ENCODE measurements around the gene GPRC5A.

GPRC5A gene

DNA sequence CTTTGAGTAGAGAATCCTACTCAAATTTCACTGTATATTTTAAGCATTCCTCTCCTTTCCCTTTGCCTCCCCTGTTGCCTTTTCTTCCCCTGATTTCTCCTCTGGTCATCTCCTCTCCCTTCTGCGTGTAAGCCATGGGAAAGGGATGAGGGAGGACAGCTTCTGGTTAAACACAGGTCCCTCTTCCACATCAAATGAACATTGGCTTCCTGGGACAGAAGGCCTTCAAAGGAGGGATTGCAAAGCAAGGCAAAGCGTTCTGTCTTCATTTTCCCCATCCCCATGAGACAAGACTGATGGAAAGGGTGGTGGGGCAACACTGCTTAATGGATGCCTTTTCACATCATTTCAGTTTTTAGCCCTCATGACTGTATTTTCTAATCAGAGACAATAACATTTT, 26.2 kb downstream of the GPRC5A start:
- TF ChIP-seq, protein P1, sequence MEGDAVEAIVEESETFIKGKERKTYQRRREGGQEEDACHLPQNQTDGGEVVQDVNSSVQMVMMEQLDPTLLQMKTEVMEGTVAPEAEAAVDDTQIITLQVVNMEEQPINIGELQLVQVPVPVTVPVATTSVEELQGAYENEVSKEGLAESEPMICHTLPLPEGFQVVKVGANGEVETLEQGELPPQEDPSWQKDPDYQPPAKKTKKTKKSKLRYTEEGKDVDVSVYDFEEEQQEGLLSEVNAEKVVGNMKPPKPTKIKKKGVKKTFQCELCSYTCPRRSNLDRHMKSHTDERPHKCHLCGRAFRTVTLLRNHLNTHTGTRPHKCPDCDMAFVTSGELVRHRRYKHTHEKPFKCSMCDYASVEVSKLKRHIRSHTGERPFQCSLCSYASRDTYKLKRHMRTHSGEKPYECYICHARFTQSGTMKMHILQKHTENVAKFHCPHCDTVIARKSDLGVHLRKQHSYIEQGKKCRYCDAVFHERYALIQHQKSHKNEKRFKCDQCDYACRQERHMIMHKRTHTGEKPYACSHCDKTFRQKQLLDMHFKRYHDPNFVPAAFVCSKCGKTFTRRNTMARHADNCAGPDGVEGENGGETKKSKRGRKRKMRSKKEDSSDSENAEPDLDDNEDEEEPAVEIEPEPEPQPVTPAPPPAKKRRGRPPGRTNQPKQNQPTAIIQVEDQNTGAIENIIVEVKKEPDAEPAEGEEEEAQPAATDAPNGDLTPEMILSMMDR (IDR thresholded peaks at IDR 0.05; ENCODE audit: low read depth, low read length, missing control alignments): no peak
- Histone ChIP-seq H3K36me3 (replicated peaks) (peaks cover 74% of the 10 kb centered on the region), H3K27ac (no peak overlapping the region), H3K4me3 (ENCODE audit: low read depth, low read length) (no peak overlapping the region), H3K27me3 (replicated peaks) (no peaks in the 10 kb centered on the region)
- in situ Hi-C loops (cut with HindIII; ENCODE audit: low pct_ligation_motif_present, low sequenced_read_pairs): no loop called here
- DNase-seq: no peak

DNA sequence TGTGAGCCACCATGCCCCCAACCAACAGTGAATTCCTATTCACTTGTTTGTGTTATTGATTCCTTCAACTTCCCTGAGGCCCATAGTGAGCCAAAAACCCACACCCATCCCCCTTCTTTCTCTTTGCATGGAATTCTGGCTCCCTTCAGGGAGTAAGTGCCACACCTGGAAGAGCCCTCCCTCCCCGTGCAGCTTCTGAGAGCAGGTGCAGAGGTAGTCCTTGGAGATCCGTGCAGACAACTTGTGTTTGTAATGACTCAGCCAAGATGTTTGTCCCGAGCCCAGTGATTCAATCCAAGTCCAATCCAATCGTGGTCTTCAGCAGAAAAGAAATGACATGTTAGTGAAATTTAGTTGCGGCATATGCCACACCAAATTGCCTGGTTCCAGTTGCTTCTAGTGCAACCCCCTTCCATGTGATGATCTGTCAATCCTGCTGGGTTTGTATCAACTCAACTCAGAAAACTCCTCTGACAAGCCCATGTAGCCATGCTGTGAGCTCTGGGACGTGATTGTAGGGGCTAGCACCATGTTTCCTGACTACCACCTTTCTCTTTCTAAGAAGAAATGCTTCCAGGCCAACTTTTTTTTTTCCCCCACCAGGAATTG, 27.5 kb downstream of the GPRC5A start:
- peak overlapping the region; percentile 23 for H3K27ac ChIP-seq
- no peaks in the 10 kb centered on the region for H3K27me3 ChIP-seq (replicated peaks)
- no peak for DNase-seq
- in situ Hi-C loops (cut with HindIII; ENCODE audit: low pct_ligation_motif_present, low sequenced_read_pairs): no loop called here
- H3K36me3 ChIP-seq (replicated peaks): peaks cover 62% of the 10 kb centered on the region
- TF ChIP-seq, protein P1 (IDR thresholded peaks at IDR 0.05; ENCODE audit: low read depth, low read length, missing control alignments): no peak
- no peak overlapping the region for H3K4me3 ChIP-seq (ENCODE audit: low read depth, low read length)

DNA sequence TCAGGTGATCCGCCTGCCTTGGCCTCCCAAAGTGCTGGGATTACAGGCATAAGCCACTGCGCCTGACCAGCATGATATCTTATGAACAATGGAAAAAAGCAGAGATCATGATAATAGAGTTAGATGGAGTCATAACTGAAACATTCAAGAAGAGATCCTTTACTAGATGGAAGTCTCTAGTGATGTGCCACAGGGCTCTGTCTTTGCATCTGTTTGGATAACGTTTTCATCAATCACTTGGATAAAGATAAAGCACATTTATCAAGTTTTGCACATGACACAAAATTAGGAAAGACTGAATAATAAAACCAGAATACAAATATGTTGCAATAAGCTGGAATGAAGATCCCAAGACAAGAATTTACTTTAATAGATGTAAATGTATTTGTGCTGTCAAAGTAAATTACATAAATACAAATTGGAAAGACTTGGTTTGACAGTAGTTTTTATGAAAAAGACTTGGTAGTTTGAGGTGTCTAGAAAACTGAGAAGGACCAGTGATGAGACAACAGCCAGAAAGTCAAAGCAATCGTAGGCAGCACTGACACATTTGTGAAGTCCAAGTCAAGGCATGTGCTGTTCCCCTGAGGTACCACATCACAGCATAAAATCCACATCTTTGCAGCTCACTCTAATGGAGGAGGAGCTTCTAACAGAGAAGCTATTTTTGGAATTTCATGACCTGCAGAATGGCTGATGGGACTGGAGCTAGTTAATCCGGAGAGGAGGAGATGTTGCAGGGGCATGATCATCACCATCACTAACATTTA, 28.5 kb downstream of the GPRC5A start:
- Histone ChIP-seq H3K36me3 (replicated peaks) (peaks cover 57% of the 10 kb centered on the region), H3K4me3 (ENCODE audit: low read depth, low read length) (no peak overlapping the region), H3K27ac (no peak overlapping the region), H3K27me3 (replicated peaks) (no peaks in the 10 kb centered on the region)
- TF ChIP-seq, protein P1 (IDR thresholded peaks at IDR 0.05; ENCODE audit: low read depth, low read length, missing control alignments): no peak
- no peak for DNase-seq
- in situ Hi-C loops (cut with HindIII; ENCODE audit: low pct_ligation_motif_present, low sequenced_read_pairs): no loop called here

DNA sequence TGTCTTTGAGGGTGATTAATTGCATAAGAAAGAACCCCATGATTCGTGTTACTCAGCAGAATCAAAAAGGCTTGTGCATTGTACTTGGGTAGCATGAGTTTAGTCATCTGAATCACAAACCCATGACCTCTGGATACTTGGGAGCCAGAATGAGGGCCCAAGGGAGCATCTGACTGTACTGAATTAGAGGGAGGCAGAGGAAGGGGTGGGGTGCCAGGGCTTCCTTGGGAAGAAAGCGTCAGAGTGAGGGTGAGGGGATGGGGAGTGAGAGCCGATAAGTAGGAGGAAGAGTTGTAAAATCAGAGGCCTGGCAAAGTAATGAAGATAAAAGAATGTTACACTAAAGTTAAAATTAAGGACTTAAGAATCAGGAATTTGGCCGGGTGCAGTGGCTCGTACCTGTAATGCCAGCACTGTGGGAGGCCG, 30.8 kb downstream of the GPRC5A start:
- H3K36me3 ChIP-seq (replicated peaks): peaks cover 34% of the 10 kb centered on the region
- in situ Hi-C loops (cut with HindIII; ENCODE audit: low pct_ligation_motif_present, low sequenced_read_pairs): no loop called here
- TF ChIP-seq, protein P1 (IDR thresholded peaks at IDR 0.05; ENCODE audit: low read depth, low read length, missing control alignments): no peak
- H3K27ac ChIP-seq: peak overlapping the region; percentile 41
- no peaks in the 10 kb centered on the region for H3K27me3 ChIP-seq (replicated peaks)
- no peak overlapping the region for H3K4me3 ChIP-seq (ENCODE audit: low read depth, low read length)
- peak; percentile 76 for DNase-seq

DNA sequence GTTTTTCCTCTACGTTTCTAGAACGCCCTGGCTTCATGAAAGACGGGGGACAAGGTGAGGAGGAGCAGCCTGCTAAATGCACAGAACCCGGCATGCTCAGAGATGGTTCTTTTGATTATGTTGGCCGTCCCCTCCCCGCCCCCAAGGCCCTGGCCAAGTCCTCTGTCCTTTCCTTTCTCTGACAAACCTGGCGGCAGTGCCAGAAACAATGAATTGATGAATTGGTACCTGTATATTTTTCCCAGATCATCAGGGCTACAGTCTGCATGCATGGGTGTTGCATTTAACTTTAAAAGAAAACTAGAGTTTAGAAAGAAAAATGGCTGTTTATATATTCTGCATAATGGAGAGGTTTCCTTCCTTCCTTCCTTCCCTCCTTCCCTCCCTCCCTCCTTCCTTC, 31.6 kb downstream of the GPRC5A start:
- H3K27me3 ChIP-seq (replicated peaks): no peaks in the 10 kb centered on the region
- H3K4me3 ChIP-seq (ENCODE audit: low read depth, low read length): no peak overlapping the region
- DNase-seq: no peak
- peaks cover 29% of the 10 kb centered on the region for H3K36me3 ChIP-seq (replicated peaks)
- in situ Hi-C loops (cut with HindIII; ENCODE audit: low pct_ligation_motif_present, low sequenced_read_pairs): no loop called here
- TF ChIP-seq, protein P1 (IDR thresholded peaks at IDR 0.05; ENCODE audit: low read depth, low read length, missing control alignments): no peak
- no peak overlapping the region for H3K27ac ChIP-seq
